Muscle of leg (tissue), 11 donors: ENCODE data around the gene PTPN5. TPM values are rescaled to one million over a fixed set of nuclear protein-coding genes. Genes with fewer than 3 reads are reported as not detected.
A peak's percentile ranks its signal among the peaks of the same experiment; 100 is the strongest.

Source experiments
- DNase-seq: peaks from one replicate; pipeline ENCODE4 v3.0.0; 2013
- H3K27ac ChIP-seq: one replicate; pipeline ENCODE4 v1.5.1; 2013; ENCODE audit warnings: mild to moderate bottlenecking, low read length, control low read depth
- H3K27me3 ChIP-seq: one replicate; pipeline ENCODE4 v1.6.1; 2013; ENCODE audit warnings: low read length; ENCODE audit not compliant: control insufficient read depth, insufficient read depth
- H3K36me3 ChIP-seq: one replicate; pipeline ENCODE4 v1.6.1; 2013; ENCODE audit warnings: low read length; ENCODE audit not compliant: control insufficient read depth, insufficient read depth
- H3K4me1 ChIP-seq: one replicate; pipeline ENCODE4 v1.6.1; 2013; ENCODE audit warnings: low read length; ENCODE audit not compliant: control insufficient read depth, insufficient read depth
- H3K4me3 ChIP-seq: one replicate; pipeline ENCODE4 v1.5.1; 2013; ENCODE audit warnings: low read length, control low read depth
- H3K9me3 ChIP-seq: replicated peaks from 2 replicates; pipeline ENCODE4 v1.6.1; 2013; ENCODE audit warnings: low read depth, low read length; ENCODE audit not compliant: control insufficient read depth
- WGBS: methylation state at CpG from one replicate; pipeline ENCODE4 v1.1.5; 2013; ENCODE audit warnings: missing lambda C conversion rate; ENCODE audit not compliant: insufficient coverage; 5-methylcytosine and 5-hydroxymethylcytosine counted together
- polyA plus RNA-seq, 8 donors: library from polyadenylated mRNA; unstranded; fragments of 120-200 nt; gene quantifications; one replicate each; pipeline versions ENCODE4 v1.2.1 to v1.2.3, GENCODE V29; 2013; ENCODE audit warnings: inconsistent platforms in 1 of 8, low replicate concordance in 1 of 8; ENCODE audit not compliant: insufficient read length in 8 of 8, insufficient read depth in 1 of 8
- total RNA-seq: library from RNA; stranded (reverse); fragments of 120-200 nt; gene quantifications from one replicate; pipeline ENCODE4 v1.2.4, GENCODE V29; 2013

The PTPN5 gene
- total and polyA plus RNA-seq, 9 donors, result 0.14 to 2.0 (median 0.24) TPM

GRCh38 chr11:18791969-18792628 is 501 bp upstream of the PTPN5 start:
- H3K9me3 ChIP-seq, result no peaks in the 10 kb centered on the region
- H3K27me3 ChIP-seq, result peaks cover 47% of the 10 kb centered on the region
- H3K27ac ChIP-seq, result no peak overlapping the region
- H3K4me3 ChIP-seq, result peak overlapping the region; percentile 20
- no peak for DNase-seq
- peaks cover 5% of the 10 kb centered on the region for H3K4me1 ChIP-seq
- WGBS, result under 1% methylated on average over 41 of the region's 43 CpGs
- no peaks in the 10 kb centered on the region for H3K36me3 ChIP-seq

GRCh38 chr11:18790883-18791206 is 753 bp downstream of the PTPN5 start:
- no peak overlapping the region for H3K4me3 ChIP-seq

GRCh38 chr11:18789942-18790341 is 1.7 kb downstream of the PTPN5 start:
- no peak for DNase-seq

More at GRCh38 chr11:18790883-18791206, 753 bp downstream of the PTPN5 start:
- WGBS, result 4% methylated on average over 16 of the region's 17 CpGs
- no peak for DNase-seq
- peaks cover 47% of the 10 kb centered on the region for H3K27me3 ChIP-seq
- H3K9me3 ChIP-seq, result no peaks in the 10 kb centered on the region
- no peak overlapping the region for H3K27ac ChIP-seq
- peaks cover 5% of the 10 kb centered on the region for H3K4me1 ChIP-seq
- H3K36me3 ChIP-seq, result no peaks in the 10 kb centered on the region

GRCh38 chr11:18785411-18785810 is 6.2 kb downstream of the PTPN5 start:
- Histone ChIP-seq H3K27me3 (peaks cover 12% of the 10 kb centered on the region), H3K9me3 (no peaks in the 10 kb centered on the region), H3K4me1 (no peaks in the 10 kb centered on the region), H3K27ac (no peak overlapping the region), H3K4me3 (no peak overlapping the region), H3K36me3 (no peaks in the 10 kb centered on the region)
- no peak for DNase-seq
- no CpG with 5 or more reads among the region's 4 CpGs for WGBS

More at GRCh38 chr11:18789942-18790341, 1.7 kb downstream of the PTPN5 start:
- WGBS, result 71% methylated on average over 8 of the region's 8 CpGs
- H3K27ac ChIP-seq, result no peak overlapping the region
- no peaks in the 10 kb centered on the region for H3K36me3 ChIP-seq
- H3K9me3 ChIP-seq, result no peaks in the 10 kb centered on the region
- H3K27me3 ChIP-seq, result peaks cover 47% of the 10 kb centered on the region
- no peak overlapping the region for H3K4me3 ChIP-seq
- peaks cover 5% of the 10 kb centered on the region for H3K4me1 ChIP-seq

- Histone ChIP-seq H3K4me3 (no peak overlapping the region), H3K36me3 (no peaks in the 10 kb centered on the region), H3K4me1 (no peaks in the 10 kb centered on the region), H3K9me3 (no peaks in the 10 kb centered on the region), H3K27me3 (no peaks in the 10 kb centered on the region), H3K27ac (no peak overlapping the region)
- no peak for DNase-seq
- WGBS, result 43% methylated on average over 1 of the region's 6 CpGs
Observed at GRCh38 chr11:18780896-18781295, 10.7 kb downstream of the PTPN5 start.

- 38% methylated on average over 3 of the region's 4 CpGs for WGBS
- Histone ChIP-seq H3K27ac (no peak overlapping the region), H3K27me3 (no peaks in the 10 kb centered on the region), H3K4me3 (no peak overlapping the region), H3K4me1 (no peaks in the 10 kb centered on the region), H3K36me3 (no peaks in the 10 kb centered on the region), H3K9me3 (no peaks in the 10 kb centered on the region)
- no peak for DNase-seq
Observed at GRCh38 chr11:18780329-18780728, 11.3 kb downstream of the PTPN5 start.

- no peak overlapping the region for H3K27ac ChIP-seq
- WGBS, result 91% methylated on average over 4 of the region's 4 CpGs
- H3K4me3 ChIP-seq, result no peak overlapping the region
- no peak for DNase-seq
- H3K9me3 ChIP-seq, result no peaks in the 10 kb centered on the region
- no peaks in the 10 kb centered on the region for H3K36me3 ChIP-seq
- H3K4me1 ChIP-seq, result no peaks in the 10 kb centered on the region
- no peaks in the 10 kb centered on the region for H3K27me3 ChIP-seq
Observed at GRCh38 chr11:18778468-18778867, 13.1 kb downstream of the PTPN5 start.

- Histone ChIP-seq H3K27me3 (no peaks in the 10 kb centered on the region), H3K27ac (no peak overlapping the region), H3K9me3 (no peaks in the 10 kb centered on the region), H3K36me3 (no peaks in the 10 kb centered on the region), H3K4me3 (no peak overlapping the region), H3K4me1 (no peaks in the 10 kb centered on the region)
- WGBS, result 66% methylated on average over 2 of the region's 6 CpGs
- DNase-seq, result no peak
Observed at GRCh38 chr11:18776324-18776723, 15.3 kb downstream of the PTPN5 start.

- DNase-seq, result no peak
- Histone ChIP-seq H3K9me3 (no peaks in the 10 kb centered on the region), H3K4me3 (no peak overlapping the region), H3K4me1 (no peaks in the 10 kb centered on the region), H3K27me3 (no peaks in the 10 kb centered on the region), H3K27ac (no peak overlapping the region), H3K36me3 (no peaks in the 10 kb centered on the region)
- 48% methylated on average over 12 of the region's 16 CpGs for WGBS
Observed at GRCh38 chr11:18775492-18776292, 15.9 kb downstream of the PTPN5 start.

GRCh38 chr11:18774801-18775200 is 16.8 kb downstream of the PTPN5 start:
- DNase-seq, result no peak
- Histone ChIP-seq H3K4me3 (no peak overlapping the region), H3K27me3 (no peaks in the 10 kb centered on the region), H3K4me1 (no peaks in the 10 kb centered on the region), H3K36me3 (no peaks in the 10 kb centered on the region), H3K27ac (no peak overlapping the region), H3K9me3 (no peaks in the 10 kb centered on the region)
- WGBS, result 58% methylated on average over 3 of the region's 7 CpGs
